ENCODE data around the gene DGKG. TPM values are rescaled to one million over a fixed set of nuclear protein-coding genes. Genes with fewer than 3 reads are reported as not detected.

The DGKG gene
- total and polyA plus RNA-seq, 2 of the 8 experiments (the other 6 are each of a cell fraction or from before 2014, with no cell fraction given): 0.30 to 0.48 TPM

DNA sequence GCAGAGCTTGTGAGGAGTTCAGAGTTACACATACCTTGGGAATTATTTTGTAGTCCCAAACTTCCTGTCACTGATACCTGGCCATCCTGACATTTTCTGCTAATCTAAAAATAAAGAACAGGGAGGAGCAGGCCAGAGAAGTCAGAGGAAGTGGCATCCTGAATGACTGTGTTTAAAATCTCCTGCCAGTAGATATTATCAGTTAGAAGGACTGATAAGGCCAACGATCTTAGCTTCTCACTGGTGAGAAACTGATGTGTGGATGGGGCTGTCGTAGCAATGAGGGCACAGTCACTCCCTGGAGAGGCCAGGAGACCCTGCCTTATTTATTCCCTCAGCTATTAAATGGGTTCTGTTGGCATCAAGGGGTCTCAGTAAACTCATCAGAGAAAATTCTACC, 115.1 kb downstream of the DGKG start:
- H3K79me2 ChIP-seq (ENCODE audit: control insufficient read depth in 1 of 2, insufficient read depth in 2 of 2, low read length in 2 of 2): no peaks in the 10 kb centered on the region

More for the DNA sequence above, 115.1 kb downstream of the DGKG start:
- no peak overlapping the region for H2BK15ac ChIP-seq (ENCODE audit: low read length)
- H2AK5ac ChIP-seq (ENCODE audit: low read depth, low read length): no peak overlapping the region
- no peak for TF ChIP-seq TCF12 (IDR thresholded peaks at IDR 0.05; ENCODE audit: low read depth, low read length)
- no peak for TF ChIP-seq CBX8 (IDR thresholded peaks at IDR 0.05; ENCODE audit: borderline replicate concordance, low read depth, low read length)
- TF ChIP-seq RNF2 (IDR thresholded peaks at IDR 0.05; ENCODE audit: borderline replicate concordance, low read depth, low read length, missing control alignments, poor library complexity, severe bottlenecking): no peak
- no peak for TF ChIP-seq RFX5 (IDR thresholded peaks at IDR 0.05; ENCODE audit: borderline replicate concordance, low read depth, low read length)
- TF ChIP-seq FOSL1 (IDR thresholded peaks at IDR 0.05; ENCODE audit: insufficient read depth, low read depth, low read length): no peak
- no peak for TF ChIP-seq TBP (IDR thresholded peaks at IDR 0.05; ENCODE audit: low read depth, low read length)
- TF ChIP-seq PHF8 (conservative IDR thresholded peaks at IDR 0.05; ENCODE audit: low read depth, low read length): no peak
- no peak for TF ChIP-seq SIX5 (IDR thresholded peaks at IDR 0.05; ENCODE audit: low read depth, low read length)
- no peak for TF ChIP-seq GABPA (IDR thresholded peaks at IDR 0.05; ENCODE audit: borderline replicate concordance, insufficient read depth, low read length)
- no peak overlapping the region for H3K56ac ChIP-seq (replicated peaks; ENCODE audit: insufficient read length, low read depth, low read length)
- H4K5ac ChIP-seq (ENCODE audit: insufficient read length, low read depth, low read length): no peak overlapping the region
- no peaks in the 10 kb centered on the region for H3K27me3 ChIP-seq (replicated peaks in 1 of 4; ENCODE audit: control insufficient read depth in 3 of 4, extremely low read depth in 1 of 4, insufficient read depth in 3 of 4, low read length in 3 of 4)
- no peak overlapping the region for H2BK12ac ChIP-seq (ENCODE audit: low read depth, low read length)
- no peak overlapping the region for H3K23ac ChIP-seq (ENCODE audit: insufficient read length)
- no peak overlapping the region for H2BK20ac ChIP-seq (ENCODE audit: low read length)
- no peak overlapping the region for H2AFZ ChIP-seq (ENCODE audit: low read length)
- no peak overlapping the region for H3K4me2 ChIP-seq (ENCODE audit: insufficient read depth in 1 of 2, low read depth in 2 of 2, low read length in 2 of 2)
- no peaks in the 10 kb centered on the region for H3K79me1 ChIP-seq (ENCODE audit: low read depth, low read length)
- no peaks in the 10 kb centered on the region for H3K9me3 ChIP-seq (ENCODE audit: insufficient read depth in 2 of 2, low read depth in 1 of 2, low read length in 1 of 2)
- ChIA-PET CTCF (ENCODE audit: partially characterized antibody) (interaction anchor here (0.6 to 10.4 kb wide), 9 partner anchors 10 to 293 kb away, joined by 3 to 156 read pairs (median 6); no protein-coding TSS in a partner anchor), POLR2A (ENCODE audit: partially characterized antibody) (no interaction called here)
- H3K4ac ChIP-seq (replicated peaks; ENCODE audit: insufficient read length, low read depth, low read length): no peak overlapping the region
- no peak overlapping the region for H3K18ac ChIP-seq (ENCODE audit: extremely low read depth, low read length)
- no peak overlapping the region for H2BK5ac ChIP-seq (ENCODE audit: low read depth, low read length)
- peaks cover 0 to 5% (median 2%) of the 10 kb centered on the region in 4 experiments; a peak in 3 of 7 replicates for H3K4me1 ChIP-seq (replicated peaks in 1 of 4; ENCODE audit: control insufficient read depth in 3 of 4, insufficient read depth in 4 of 4, low read length in 3 of 4)
- FAIRE-seq (no peak), DNase-seq (ENCODE audit: low read depth in 1 of 2, low spot score in 2 of 2) (no peak)
- no peak overlapping the region for H3K4me3 ChIP-seq (ENCODE audit: extremely low read depth in 1 of 4, insufficient read depth in 2 of 4, low read depth in 3 of 4, low read length in 4 of 4)
- H2BK120ac ChIP-seq (replicated peaks; ENCODE audit: low read depth, low read length): no peak overlapping the region
- WGBS, 2 experiments (ENCODE audit: extremely low coverage in 1 of 2, insufficient coverage in 1 of 2, insufficient read length in 1 of 2, insufficient replicate concordance in 2 of 2, low coverage in 1 of 2, low lambda C conversion rate in 2 of 2, missing lambda C conversion rate in 1 of 2): 75% methylated on average over 2 of the region's 2 CpGs; no CpG with 5 or more reads in 1 of the 2 experiments
- H3K23me2 ChIP-seq (ENCODE audit: low read depth, low read length): no peaks in the 10 kb centered on the region
- no peak overlapping the region for H3K9ac ChIP-seq (replicated peaks in 1 of 4; ENCODE audit: extremely low read depth in 1 of 4, low read depth in 3 of 4, low read length in 3 of 4)
- no peak overlapping the region for H3K27ac ChIP-seq (ENCODE audit: low read depth, low read length)
- H4K8ac ChIP-seq (ENCODE audit: extremely low read depth, insufficient read depth, low read length): no peak overlapping the region
- no peak overlapping the region for H4K91ac ChIP-seq (replicated peaks; ENCODE audit: insufficient read length, low read length)
- no peaks in the 10 kb centered on the region for H4K20me1 ChIP-seq (replicated peaks in 1 of 2; ENCODE audit: control insufficient read depth in 1 of 2, insufficient read depth in 2 of 2, low read length in 2 of 2)
- H3K14ac ChIP-seq (ENCODE audit: insufficient read length): no peak overlapping the region
- no peaks in the 10 kb centered on the region for H3K36me3 ChIP-seq (ENCODE audit: control insufficient read depth in 2 of 4, insufficient read depth in 4 of 4, low read length in 3 of 4)
